Endodermal cell (in vitro differentiated cells): Measurements from ENCODE around the gene SF3B3. TPM values are rescaled to one million over a fixed set of nuclear protein-coding genes. Genes with fewer than 3 reads are reported as not detected.

Source experiments
- DNase-seq: peaks from one replicate; pipeline ENCODE4 v3.0.0-alpha.2; 2017
- H3K27ac ChIP-seq: 2 replicates; pipeline ENCODE4 v1.5.1; 2013; ENCODE audit warnings: mild to moderate bottlenecking, low read depth, low read length, moderate library complexity
- H3K27me3 ChIP-seq: 2 replicates; pipeline ENCODE4 v1.6.1; 2013; ENCODE audit warnings: mild to moderate bottlenecking, low read length, moderate library complexity; ENCODE audit not compliant: insufficient read depth, control insufficient read depth, poor library complexity, severe bottlenecking
- H3K36me3 ChIP-seq: 2 replicates; pipeline ENCODE4 v1.7.0; 2013; ENCODE audit warnings: mild to moderate bottlenecking, low read length, moderate library complexity; ENCODE audit not compliant: control insufficient read depth, insufficient read depth
- H3K4me1 ChIP-seq: one replicate; pipeline ENCODE4 v1.7.0; 2013; ENCODE audit warnings: low read length; ENCODE audit not compliant: control insufficient read depth, insufficient read depth
- H3K4me3 ChIP-seq: 2 replicates; pipeline ENCODE4 v1.5.1; 2013; ENCODE audit warnings: mild to moderate bottlenecking, low read length, moderate library complexity
- H3K9ac ChIP-seq: 2 replicates; pipeline ENCODE4 v1.6.1; 2013; ENCODE audit warnings: mild to moderate bottlenecking, low read length, moderate library complexity; ENCODE audit not compliant: poor library complexity, severe bottlenecking; ENCODE audit errors: extremely low read depth
- H3K9me3 ChIP-seq: 2 replicates; pipeline ENCODE4 v1.6.1; 2013; ENCODE audit warnings: mild to moderate bottlenecking, low read length, moderate library complexity; ENCODE audit not compliant: control insufficient read depth
- H3K27ac Mint-ChIP-seq: 2 replicates; pipeline ENCODE4 v1.8.0; 2020; ENCODE audit warnings: mixed read lengths
- H3K27me3 Mint-ChIP-seq: 2 replicates; pipeline ENCODE4 v1.8.0; 2021; ENCODE audit warnings: mild to moderate bottlenecking, mixed read lengths; ENCODE audit not compliant: insufficient read depth
- H3K36me3 Mint-ChIP-seq: 2 replicates; pipeline ENCODE4 v1.8.0; 2020; ENCODE audit warnings: low read depth, mixed read lengths
- H3K4me1 Mint-ChIP-seq: 2 replicates; pipeline ENCODE4 v1.8.0; 2020; ENCODE audit warnings: mixed read lengths
- H3K4me3 Mint-ChIP-seq: 2 replicates; pipeline ENCODE4 v1.8.0; 2020; ENCODE audit warnings: mild to moderate bottlenecking, moderate library complexity, mixed read lengths
- H3K9me3 Mint-ChIP-seq: 2 replicates; pipeline ENCODE4 v1.8.0; 2020; ENCODE audit warnings: mild to moderate bottlenecking, mixed read lengths
- WGBS, 2 experiments: methylation state at CpG; one replicate each; pipeline versions ENCODE4 v1.1.5 to v1.1.7; 2013; ENCODE audit warnings: missing lambda C conversion rate in 2 of 2, mixed read lengths in 1 of 2; ENCODE audit not compliant: insufficient coverage in 1 of 2, insufficient read length in 1 of 2; 5-methylcytosine and 5-hydroxymethylcytosine counted together
- total RNA-seq, 2 donors: library from RNA; stranded (reverse); fragmentation: NEBNext Ultra II Directional in 1 of 2; extraction: Animal tissue kit (Norgen Biotek cat#: 25700) in 1 of 2; gene quantifications; 2 replicates in 1 of 2; 3 replicates in 1 of 2; pipeline ENCODE4 v1.2.1, GENCODE V29; 2021
- TF ChIP-seq, protein P1 (sequence below): fragments of 200-600 bp; sonication (generic); conservative IDR thresholded peaks from 2 replicates; pipeline ENCODE4 v1.5.0; 2021; ENCODE audit warnings: antibody characterized with exemption, mild to moderate bottlenecking

SF3B3 gene
- total RNA-seq, 2 donors from 2014 or later = 479 to 484 TPM

- Histone ChIP-seq H3K9me3 (no peaks in the 10 kb centered on the region), H3K27ac (no peak overlapping the region), H3K4me1 (no peaks in the 10 kb centered on the region), H3K27me3 (no peaks in the 10 kb centered on the region), H3K36me3 (peaks cover 31% of the 10 kb centered on the region), H3K9ac (no peak overlapping the region), H3K4me3 (no peak overlapping the region)
- TF ChIP-seq, protein P1, sequence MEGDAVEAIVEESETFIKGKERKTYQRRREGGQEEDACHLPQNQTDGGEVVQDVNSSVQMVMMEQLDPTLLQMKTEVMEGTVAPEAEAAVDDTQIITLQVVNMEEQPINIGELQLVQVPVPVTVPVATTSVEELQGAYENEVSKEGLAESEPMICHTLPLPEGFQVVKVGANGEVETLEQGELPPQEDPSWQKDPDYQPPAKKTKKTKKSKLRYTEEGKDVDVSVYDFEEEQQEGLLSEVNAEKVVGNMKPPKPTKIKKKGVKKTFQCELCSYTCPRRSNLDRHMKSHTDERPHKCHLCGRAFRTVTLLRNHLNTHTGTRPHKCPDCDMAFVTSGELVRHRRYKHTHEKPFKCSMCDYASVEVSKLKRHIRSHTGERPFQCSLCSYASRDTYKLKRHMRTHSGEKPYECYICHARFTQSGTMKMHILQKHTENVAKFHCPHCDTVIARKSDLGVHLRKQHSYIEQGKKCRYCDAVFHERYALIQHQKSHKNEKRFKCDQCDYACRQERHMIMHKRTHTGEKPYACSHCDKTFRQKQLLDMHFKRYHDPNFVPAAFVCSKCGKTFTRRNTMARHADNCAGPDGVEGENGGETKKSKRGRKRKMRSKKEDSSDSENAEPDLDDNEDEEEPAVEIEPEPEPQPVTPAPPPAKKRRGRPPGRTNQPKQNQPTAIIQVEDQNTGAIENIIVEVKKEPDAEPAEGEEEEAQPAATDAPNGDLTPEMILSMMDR = no peak
- Mint-ChIP-seq H3K27ac (no peak overlapping the region), H3K36me3 (peaks cover 29% of the 10 kb centered on the region), H3K9me3 (no peaks in the 10 kb centered on the region), H3K4me3 (no peak overlapping the region), H3K4me1 (no peaks in the 10 kb centered on the region), H3K27me3 (no peaks in the 10 kb centered on the region)
- 85 to 93% methylated on average over 9 to 10 of the region's 10 CpGs for WGBS, 2 experiments
- DNase-seq = peak; percentile 74
These were observed 44.7 kb upstream of the SF3B3 start for GRCh38 chr16:70478912-70479341.

GRCh38 chr16:70480127-70481105 lies 43.2 kb upstream of the SF3B3 start:
- Histone ChIP-seq H3K9me3 (no peaks in the 10 kb centered on the region), H3K4me1 (no peaks in the 10 kb centered on the region), H3K27ac (no peak overlapping the region), H3K27me3 (no peaks in the 10 kb centered on the region), H3K9ac (no peak overlapping the region), H3K4me3 (no peak overlapping the region), H3K36me3 (peaks cover 40% of the 10 kb centered on the region)
- H3K4me1 Mint-ChIP-seq = no peaks in the 10 kb centered on the region
- no peak for DNase-seq
- H3K4me3 Mint-ChIP-seq = no peak overlapping the region
- peaks cover 31% of the 10 kb centered on the region for H3K36me3 Mint-ChIP-seq
- H3K27ac Mint-ChIP-seq = no peak overlapping the region
- WGBS, 2 experiments = 94 to 98% methylated on average over 10 to 17 of the region's 17 CpGs
- no peaks in the 10 kb centered on the region for H3K9me3 Mint-ChIP-seq
- H3K27me3 Mint-ChIP-seq = no peaks in the 10 kb centered on the region
- TF ChIP-seq, protein P1 = no peak

- H3K36me3 ChIP-seq = peaks cover 40% of the 10 kb centered on the region
- H3K27me3 ChIP-seq = no peaks in the 10 kb centered on the region
- TF ChIP-seq, protein P1 = no peak
- H3K27ac ChIP-seq = no peak overlapping the region
- no peaks in the 10 kb centered on the region for H3K4me1 ChIP-seq
- Mint-ChIP-seq H3K9me3 (no peaks in the 10 kb centered on the region), H3K27ac (no peak overlapping the region), H3K27me3 (no peaks in the 10 kb centered on the region), H3K4me3 (no peak overlapping the region), H3K36me3 (peaks cover 38% of the 10 kb centered on the region), H3K4me1 (no peaks in the 10 kb centered on the region)
- DNase-seq = no peak
- H3K9me3 ChIP-seq = no peaks in the 10 kb centered on the region
- no peak overlapping the region for H3K4me3 ChIP-seq
- 91 to 93% methylated on average over 5 to 7 of the region's 7 CpGs for WGBS, 2 experiments
- H3K9ac ChIP-seq = no peak overlapping the region
These were observed 41.6 kb upstream of the SF3B3 start for GRCh38 chr16:70481929-70482536.
